Measurements from ENCODE around the gene HSPB3. TPM values are rescaled to one million over a fixed set of nuclear protein-coding genes. Genes with fewer than 3 reads are reported as not detected.

HSPB3 gene
- total RNA-seq, 1 donor from 2014 or later: not detected

GRCh38 chr5:54442271-54442670 is 13.2 kb upstream of the HSPB3 start:
- H3K27me3 Mint-ChIP-seq: peaks cover 5% of the 10 kb centered on the region
- H3K27ac Mint-ChIP-seq: no peak overlapping the region
- no peaks in the 10 kb centered on the region for H3K36me3 Mint-ChIP-seq (ENCODE audit: low read depth)
- intact Hi-C loops (cut with micrococcal nuclease): no loop called here
- no peaks in the 10 kb centered on the region for H3K9me3 Mint-ChIP-seq
- no peak overlapping the region for H3K4me3 Mint-ChIP-seq
- H3K4me1 Mint-ChIP-seq: peaks cover 20% of the 10 kb centered on the region
- DNase-seq: no peak

GRCh38 chr5:54443270-54443669 is 12.2 kb upstream of the HSPB3 start:
- intact Hi-C loops (cut with micrococcal nuclease): no loop called here

GRCh38 chr5:54445691-54446378 is 9.7 kb upstream of the HSPB3 start:
- intact Hi-C loops (cut with micrococcal nuclease): no loop called here
- Mint-ChIP-seq H3K27ac (no peak overlapping the region), H3K4me3 (no peak overlapping the region), H3K36me3 (ENCODE audit: low read depth) (no peaks in the 10 kb centered on the region), H3K27me3 (peaks cover 8% of the 10 kb centered on the region), H3K4me1 (peaks cover 10% of the 10 kb centered on the region), H3K9me3 (no peaks in the 10 kb centered on the region)
- DNase-seq: no peak

More at GRCh38 chr5:54443270-54443669, 12.2 kb upstream of the HSPB3 start:
- no peak for DNase-seq
- Mint-ChIP-seq H3K27ac (no peak overlapping the region), H3K36me3 (ENCODE audit: low read depth) (no peaks in the 10 kb centered on the region), H3K4me1 (peaks cover 20% of the 10 kb centered on the region), H3K27me3 (peaks cover 8% of the 10 kb centered on the region), H3K4me3 (no peak overlapping the region), H3K9me3 (no peaks in the 10 kb centered on the region)

GRCh38 chr5:54446379-54446732 is 9.1 kb upstream of the HSPB3 start:
- peaks cover 8% of the 10 kb centered on the region for H3K27me3 Mint-ChIP-seq

GRCh38 chr5:54449923-54450322 is 5.6 kb upstream of the HSPB3 start:
- H3K27ac Mint-ChIP-seq: no peak overlapping the region
- DNase-seq: no peak
- no peaks in the 10 kb centered on the region for H3K4me1 Mint-ChIP-seq
- intact Hi-C loops (cut with micrococcal nuclease): no loop called here
- H3K36me3 Mint-ChIP-seq (ENCODE audit: low read depth): no peaks in the 10 kb centered on the region
- H3K27me3 Mint-ChIP-seq: peaks cover 10% of the 10 kb centered on the region
- no peak overlapping the region for H3K4me3 Mint-ChIP-seq
- H3K9me3 Mint-ChIP-seq: no peaks in the 10 kb centered on the region

More at GRCh38 chr5:54446379-54446732, 9.1 kb upstream of the HSPB3 start:
- Mint-ChIP-seq H3K27ac (no peak overlapping the region), H3K36me3 (ENCODE audit: low read depth) (no peaks in the 10 kb centered on the region), H3K4me1 (peaks cover 6% of the 10 kb centered on the region), H3K9me3 (no peaks in the 10 kb centered on the region), H3K4me3 (no peak overlapping the region)
- intact Hi-C loops (cut with micrococcal nuclease): no loop called here
- no peak for DNase-seq

GRCh38 chr5:54450542-54450941 is 5.0 kb upstream of the HSPB3 start:
- H3K9me3 Mint-ChIP-seq: no peaks in the 10 kb centered on the region
- no peaks in the 10 kb centered on the region for H3K4me1 Mint-ChIP-seq
- no peak overlapping the region for H3K27ac Mint-ChIP-seq
- peaks cover 9% of the 10 kb centered on the region for H3K27me3 Mint-ChIP-seq
- H3K4me3 Mint-ChIP-seq: no peak overlapping the region
- no peak for DNase-seq
- no peaks in the 10 kb centered on the region for H3K36me3 Mint-ChIP-seq (ENCODE audit: low read depth)
- intact Hi-C loops (cut with micrococcal nuclease): no loop called here

GRCh38 chr5:54453046-54453445 is 2.5 kb upstream of the HSPB3 start:
- H3K27ac Mint-ChIP-seq: no peak overlapping the region
- no peak overlapping the region for H3K4me3 Mint-ChIP-seq
- H3K9me3 Mint-ChIP-seq: no peaks in the 10 kb centered on the region
- no peaks in the 10 kb centered on the region for H3K36me3 Mint-ChIP-seq (ENCODE audit: low read depth)
- peaks cover 12% of the 10 kb centered on the region for H3K27me3 Mint-ChIP-seq
- intact Hi-C loops (cut with micrococcal nuclease): no loop called here
- H3K4me1 Mint-ChIP-seq: no peaks in the 10 kb centered on the region
- DNase-seq: no peak

- no peak overlapping the region for H3K4me3 Mint-ChIP-seq
- no peaks in the 10 kb centered on the region for H3K4me1 Mint-ChIP-seq
- H3K27ac Mint-ChIP-seq: no peak overlapping the region
- no peak for DNase-seq
- H3K27me3 Mint-ChIP-seq: peaks cover 15% of the 10 kb centered on the region
- intact Hi-C loops (cut with micrococcal nuclease): no loop called here
- no peaks in the 10 kb centered on the region for H3K9me3 Mint-ChIP-seq
- H3K36me3 Mint-ChIP-seq (ENCODE audit: low read depth): no peaks in the 10 kb centered on the region
These were observed 897 bp upstream of the HSPB3 start for GRCh38 chr5:54454602-54455001.

- Mint-ChIP-seq H3K27ac (no peak overlapping the region), H3K9me3 (peaks cover 7% of the 10 kb centered on the region), H3K27me3 (peaks cover 18% of the 10 kb centered on the region), H3K4me3 (no peak overlapping the region), H3K4me1 (no peaks in the 10 kb centered on the region), H3K36me3 (ENCODE audit: low read depth) (no peaks in the 10 kb centered on the region)
- intact Hi-C loops (cut with micrococcal nuclease): no loop called here
- DNase-seq: no peak
These were observed 1.8 kb downstream of the HSPB3 start for GRCh38 chr5:54457094-54457862.

- Mint-ChIP-seq H3K4me3 (no peak overlapping the region), H3K27me3 (peaks cover 19% of the 10 kb centered on the region), H3K9me3 (peaks cover 10% of the 10 kb centered on the region), H3K27ac (no peak overlapping the region), H3K36me3 (ENCODE audit: low read depth) (no peaks in the 10 kb centered on the region), H3K4me1 (no peaks in the 10 kb centered on the region)
- intact Hi-C loops (cut with micrococcal nuclease): no loop called here
- DNase-seq: no peak
These were observed 2.7 kb downstream of the HSPB3 start for GRCh38 chr5:54458221-54458620.

GRCh38 chr5:54460181-54460919 is 4.9 kb downstream of the HSPB3 start:
- Mint-ChIP-seq H3K4me1 (no peaks in the 10 kb centered on the region), H3K4me3 (no peak overlapping the region), H3K9me3 (peaks cover 10% of the 10 kb centered on the region), H3K36me3 (ENCODE audit: low read depth) (no peaks in the 10 kb centered on the region), H3K27me3 (peaks cover 13% of the 10 kb centered on the region), H3K27ac (no peak overlapping the region)
- intact Hi-C loops (cut with micrococcal nuclease): no loop called here
- no peak for DNase-seq

- Mint-ChIP-seq H3K9me3 (peaks cover 10% of the 10 kb centered on the region), H3K4me1 (no peaks in the 10 kb centered on the region), H3K4me3 (no peak overlapping the region), H3K36me3 (ENCODE audit: low read depth) (no peaks in the 10 kb centered on the region), H3K27ac (no peak overlapping the region), H3K27me3 (peaks cover 11% of the 10 kb centered on the region)
- DNase-seq: no peak
- intact Hi-C loops (cut with micrococcal nuclease): no loop called here
These were observed 6.8 kb downstream of the HSPB3 start for GRCh38 chr5:54462281-54462680.

- Mint-ChIP-seq H3K9me3 (peaks cover 10% of the 10 kb centered on the region), H3K27me3 (peaks cover 3% of the 10 kb centered on the region), H3K36me3 (ENCODE audit: low read depth) (no peaks in the 10 kb centered on the region), H3K4me3 (no peak overlapping the region), H3K27ac (no peak overlapping the region), H3K4me1 (no peaks in the 10 kb centered on the region)
- no peak for DNase-seq
- intact Hi-C loops (cut with micrococcal nuclease): no loop called here
These were observed 8.2 kb downstream of the HSPB3 start for GRCh38 chr5:54463713-54464112.

GRCh38 chr5:54469622-54470021 is 14.1 kb downstream of the HSPB3 start:
- peaks cover 3% of the 10 kb centered on the region for H3K9me3 Mint-ChIP-seq
- H3K27me3 Mint-ChIP-seq: peaks cover 13% of the 10 kb centered on the region
- no peak overlapping the region for H3K27ac Mint-ChIP-seq
- intact Hi-C loops (cut with micrococcal nuclease): no loop called here
- H3K4me3 Mint-ChIP-seq: peak overlapping the region; percentile 35
- DNase-seq: no peak
- H3K4me1 Mint-ChIP-seq: peaks cover 7% of the 10 kb centered on the region
- H3K36me3 Mint-ChIP-seq (ENCODE audit: low read depth): no peaks in the 10 kb centered on the region

All from activated CD4-positive, alpha-beta T cell treated with anti-CD3 and anti-CD28 coated beads, Interleukin-2, amount 10 ng/mL, durations not matched to agents 24 days and 14 days (primary cell).